CD4-positive, alpha-beta T cell treated with Interleukin-6 for 4 hours (primary cell): ENCODE results near the gene SLC25A39.
"Not testable (repeated sequence)": the region's sequence is repeated elsewhere in the genome, so short reads cannot be mapped to it uniquely, and the experiment has no call there.

Experiments
- DNase-seq: peaks from one replicate; pipeline ENCODE4 v3.0.0-alpha.2; 2020; ENCODE audit warnings: mixed read lengths

The SLC25A39 gene

DNA sequence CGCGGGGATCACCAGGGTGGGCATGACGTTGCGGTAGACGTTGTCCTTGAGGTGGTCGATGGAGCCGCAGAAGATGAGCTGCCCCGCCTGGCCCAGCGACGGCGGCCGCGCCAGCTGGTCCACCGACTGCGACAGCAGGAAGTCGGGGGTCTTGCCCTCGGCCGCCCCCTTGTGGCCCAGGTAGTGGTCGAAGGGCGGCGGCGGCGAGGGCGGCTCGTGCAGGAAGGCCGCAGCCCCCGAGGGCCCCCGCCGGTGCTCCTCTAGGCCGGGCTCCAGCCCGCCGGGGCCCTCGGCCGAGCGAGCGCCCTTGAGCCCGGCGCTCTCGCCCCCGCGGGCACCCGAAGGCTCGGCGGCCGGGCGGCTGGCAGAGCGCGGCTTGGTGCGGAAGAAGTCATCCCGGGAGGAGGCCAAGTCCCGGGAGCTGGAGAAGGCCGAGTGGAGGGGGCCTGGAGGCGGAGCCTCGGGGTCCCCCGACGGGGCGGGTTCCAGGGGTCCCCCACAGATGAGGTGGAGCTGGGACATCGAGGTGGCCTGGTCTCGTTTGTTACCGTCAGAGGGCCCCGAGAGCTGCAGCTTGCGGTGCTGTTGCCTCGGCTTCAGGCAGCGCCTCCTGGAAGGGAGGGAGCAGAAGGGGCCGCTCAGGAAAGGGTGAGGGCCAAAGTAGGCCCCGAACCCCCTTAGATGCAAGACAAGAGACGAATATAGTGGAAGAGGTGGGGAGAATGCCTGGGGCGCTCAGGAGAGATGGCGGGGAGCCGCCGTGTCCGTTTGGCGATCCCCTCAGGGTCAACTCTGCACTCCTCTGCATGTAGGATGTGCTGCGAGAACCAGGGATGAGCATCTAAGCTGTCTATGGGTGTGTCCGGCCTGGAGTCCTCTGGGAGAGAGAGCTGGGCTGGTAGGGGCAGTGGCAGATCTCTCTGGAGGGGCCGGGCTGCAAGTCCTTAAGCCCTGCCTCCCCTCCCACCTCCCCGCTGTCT lies 30.2 kb upstream of the SLC25A39 start:
- DNase-seq: peak; percentile 76

DNA sequence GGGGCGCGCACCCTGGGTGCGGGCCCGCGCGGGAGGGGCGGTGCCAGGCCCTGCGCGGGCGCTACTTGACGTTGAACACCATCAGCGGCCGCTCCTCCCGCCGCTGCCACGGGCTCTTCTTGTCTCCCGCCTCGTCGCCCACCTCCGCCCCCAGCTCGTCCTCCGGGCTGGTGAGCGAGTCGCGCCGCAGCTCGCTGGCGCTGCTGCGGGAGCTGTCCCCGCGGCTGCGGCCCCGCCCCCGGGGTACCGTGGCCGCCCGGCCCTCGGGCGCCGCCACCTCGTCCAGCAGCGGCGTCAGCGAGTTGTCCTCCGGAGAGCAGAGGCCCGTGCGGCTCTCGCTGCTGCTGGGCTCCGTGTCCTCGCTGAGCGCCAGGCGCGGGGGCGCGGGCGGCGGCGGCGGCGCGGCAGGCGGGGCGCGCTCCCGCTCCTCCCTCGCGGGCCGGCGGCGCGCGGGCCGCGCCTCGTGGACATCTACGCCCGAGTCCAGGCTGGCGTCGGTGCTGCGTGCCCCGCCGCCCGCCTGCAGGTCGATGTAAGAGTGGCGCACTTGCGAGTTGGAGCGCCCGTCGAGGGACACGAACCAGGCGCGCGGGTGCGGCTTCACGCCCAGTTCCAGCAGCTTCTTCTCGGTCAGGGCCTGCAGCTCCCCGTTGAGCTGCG lies 29.2 kb upstream of the SLC25A39 start:
- DNase-seq: peak; percentile 37

DNA sequence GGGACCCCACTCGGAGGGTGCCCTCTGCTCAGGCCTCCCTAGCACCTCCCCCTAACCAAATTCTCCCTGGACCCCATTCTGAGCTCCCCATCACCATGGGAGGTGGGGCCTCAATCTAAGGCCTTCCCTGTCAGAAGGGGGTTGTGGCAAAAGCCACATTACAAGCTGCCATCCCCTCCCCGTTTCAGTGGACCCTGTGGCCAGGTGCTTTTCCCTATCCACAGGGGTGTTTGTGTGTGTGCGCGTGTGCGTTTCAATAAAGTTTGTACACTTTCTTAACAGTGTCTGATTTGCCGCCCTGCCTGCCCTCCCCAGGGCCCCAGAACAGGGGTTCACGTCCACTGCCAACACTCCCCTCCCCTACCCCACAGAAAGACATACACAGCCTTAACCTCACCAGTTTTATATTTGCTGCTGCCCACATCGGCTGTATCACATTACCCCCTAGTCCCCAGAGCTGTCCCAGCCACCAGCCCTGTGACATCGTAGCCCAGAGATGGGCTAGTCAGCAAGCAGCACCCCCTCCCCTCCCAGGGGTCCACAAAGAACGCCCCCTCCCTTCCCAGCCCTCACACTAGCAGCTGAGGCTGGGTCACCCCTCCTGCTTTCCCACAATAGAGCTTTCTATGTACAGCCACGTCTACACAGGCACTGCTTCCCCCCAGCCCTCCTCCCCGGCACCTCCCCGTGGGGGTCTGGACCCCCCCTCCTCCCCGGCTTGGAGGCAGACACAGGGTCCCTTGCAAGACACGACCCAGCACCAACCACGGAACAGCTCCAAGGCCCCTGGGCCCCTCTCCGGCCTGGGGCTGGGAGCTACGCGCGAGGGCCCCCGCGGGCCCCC lies 28.4 kb upstream of the SLC25A39 start:
- no peak for DNase-seq

DNA sequence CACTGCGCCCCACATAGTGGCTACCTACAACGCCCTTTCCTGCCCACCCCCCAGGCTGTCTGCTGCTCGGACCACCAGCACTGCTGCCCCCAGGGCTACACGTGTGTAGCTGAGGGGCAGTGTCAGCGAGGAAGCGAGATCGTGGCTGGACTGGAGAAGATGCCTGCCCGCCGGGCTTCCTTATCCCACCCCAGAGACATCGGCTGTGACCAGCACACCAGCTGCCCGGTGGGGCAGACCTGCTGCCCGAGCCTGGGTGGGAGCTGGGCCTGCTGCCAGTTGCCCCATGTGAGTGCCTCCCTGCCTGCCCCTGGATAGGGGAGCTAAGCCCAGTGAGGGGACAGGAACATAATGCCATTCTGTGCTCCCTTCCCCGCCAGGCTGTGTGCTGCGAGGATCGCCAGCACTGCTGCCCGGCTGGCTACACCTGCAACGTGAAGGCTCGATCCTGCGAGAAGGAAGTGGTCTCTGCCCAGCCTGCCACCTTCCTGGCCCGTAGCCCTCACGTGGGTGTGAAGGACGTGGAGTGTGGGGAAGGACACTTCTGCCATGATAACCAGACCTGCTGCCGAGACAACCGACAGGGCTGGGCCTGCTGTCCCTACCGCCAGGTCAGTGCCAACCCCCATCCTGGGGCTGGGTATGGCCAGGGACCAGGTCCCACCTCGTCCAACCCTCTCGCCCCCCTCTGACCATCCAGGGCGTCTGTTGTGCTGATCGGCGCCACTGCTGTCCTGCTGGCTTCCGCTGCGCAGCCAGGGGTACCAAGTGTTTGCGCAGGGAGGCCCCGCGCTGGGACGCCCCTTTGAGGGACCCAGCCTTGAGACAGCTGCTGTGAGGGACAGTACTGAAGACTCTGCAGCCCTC lies 27.6 kb upstream of the SLC25A39 start:
- no peak for DNase-seq

DNA sequence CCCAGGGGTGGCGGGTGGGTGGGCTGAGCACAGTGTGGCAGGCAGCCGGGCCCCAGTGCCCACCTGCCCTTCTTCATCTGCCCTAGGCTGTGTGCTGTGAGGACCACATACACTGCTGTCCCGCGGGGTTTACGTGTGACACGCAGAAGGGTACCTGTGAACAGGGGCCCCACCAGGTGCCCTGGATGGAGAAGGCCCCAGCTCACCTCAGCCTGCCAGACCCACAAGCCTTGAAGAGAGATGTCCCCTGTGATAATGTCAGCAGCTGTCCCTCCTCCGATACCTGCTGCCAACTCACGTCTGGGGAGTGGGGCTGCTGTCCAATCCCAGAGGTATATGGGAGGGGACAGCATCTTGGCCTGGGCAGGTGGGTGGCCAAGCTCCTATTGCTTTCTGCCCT lies 26.8 kb upstream of the SLC25A39 start:
- no peak for DNase-seq

DNA sequence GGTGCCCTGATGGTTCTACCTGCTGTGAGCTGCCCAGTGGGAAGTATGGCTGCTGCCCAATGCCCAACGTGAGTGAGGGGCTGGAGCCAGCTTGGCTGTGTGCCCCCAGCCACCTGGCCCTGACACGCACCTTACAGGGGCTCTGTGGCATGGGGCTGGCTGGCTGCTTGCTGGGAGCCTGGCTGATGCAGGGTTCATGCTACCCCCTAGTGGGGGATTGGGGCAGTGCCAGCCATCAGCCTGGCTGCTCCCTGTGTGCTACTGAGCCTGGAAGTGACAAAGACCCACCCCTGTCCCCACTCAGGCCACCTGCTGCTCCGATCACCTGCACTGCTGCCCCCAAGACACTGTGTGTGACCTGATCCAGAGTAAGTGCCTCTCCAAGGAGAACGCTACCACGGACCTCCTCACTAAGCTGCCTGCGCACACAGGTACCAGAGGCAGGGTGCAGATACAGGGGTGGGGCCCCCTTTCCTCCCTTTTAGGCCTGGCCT lies 26.2 kb upstream of the SLC25A39 start:
- DNase-seq: peak; percentile 81

DNA sequence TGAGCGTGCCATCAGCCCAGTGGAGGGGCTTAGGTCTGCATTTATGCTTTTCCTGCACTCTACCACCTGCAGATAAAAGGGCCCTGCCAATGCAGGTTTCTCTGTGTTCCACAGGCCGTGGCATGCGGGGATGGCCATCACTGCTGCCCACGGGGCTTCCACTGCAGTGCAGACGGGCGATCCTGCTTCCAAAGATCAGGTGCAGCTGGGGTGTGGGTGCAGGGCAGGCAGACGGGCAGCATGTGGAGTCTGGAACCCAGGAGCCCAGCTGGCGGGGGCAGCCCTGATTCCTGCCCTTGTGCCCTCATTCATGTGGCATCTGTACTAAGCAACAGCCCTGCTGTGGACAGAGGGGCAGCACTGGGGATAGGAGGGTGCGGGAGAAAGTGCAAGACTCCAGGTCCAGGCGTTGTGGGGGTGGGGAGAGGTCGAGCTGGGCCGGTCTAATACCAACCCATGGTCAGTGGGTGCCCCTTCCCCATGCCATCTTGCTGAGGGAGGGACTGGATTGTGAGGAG lies 25.0 kb upstream of the SLC25A39 start:
- no peak for DNase-seq

DNA sequence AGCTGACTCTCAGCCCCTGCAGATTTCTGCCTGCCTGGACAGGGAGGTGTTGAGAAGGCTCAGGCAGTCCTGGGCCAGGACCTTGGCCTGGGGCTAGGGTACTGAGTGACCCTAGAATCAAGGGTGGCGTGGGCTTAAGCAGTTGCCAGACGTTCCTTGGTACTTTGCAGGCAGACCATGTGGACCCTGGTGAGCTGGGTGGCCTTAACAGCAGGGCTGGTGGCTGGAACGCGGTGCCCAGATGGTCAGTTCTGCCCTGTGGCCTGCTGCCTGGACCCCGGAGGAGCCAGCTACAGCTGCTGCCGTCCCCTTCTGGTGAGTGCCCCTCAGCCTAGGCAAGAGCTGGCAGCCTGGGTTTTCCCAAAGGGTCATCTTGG lies 24.4 kb upstream of the SLC25A39 start:
- DNase-seq: no peak

DNA sequence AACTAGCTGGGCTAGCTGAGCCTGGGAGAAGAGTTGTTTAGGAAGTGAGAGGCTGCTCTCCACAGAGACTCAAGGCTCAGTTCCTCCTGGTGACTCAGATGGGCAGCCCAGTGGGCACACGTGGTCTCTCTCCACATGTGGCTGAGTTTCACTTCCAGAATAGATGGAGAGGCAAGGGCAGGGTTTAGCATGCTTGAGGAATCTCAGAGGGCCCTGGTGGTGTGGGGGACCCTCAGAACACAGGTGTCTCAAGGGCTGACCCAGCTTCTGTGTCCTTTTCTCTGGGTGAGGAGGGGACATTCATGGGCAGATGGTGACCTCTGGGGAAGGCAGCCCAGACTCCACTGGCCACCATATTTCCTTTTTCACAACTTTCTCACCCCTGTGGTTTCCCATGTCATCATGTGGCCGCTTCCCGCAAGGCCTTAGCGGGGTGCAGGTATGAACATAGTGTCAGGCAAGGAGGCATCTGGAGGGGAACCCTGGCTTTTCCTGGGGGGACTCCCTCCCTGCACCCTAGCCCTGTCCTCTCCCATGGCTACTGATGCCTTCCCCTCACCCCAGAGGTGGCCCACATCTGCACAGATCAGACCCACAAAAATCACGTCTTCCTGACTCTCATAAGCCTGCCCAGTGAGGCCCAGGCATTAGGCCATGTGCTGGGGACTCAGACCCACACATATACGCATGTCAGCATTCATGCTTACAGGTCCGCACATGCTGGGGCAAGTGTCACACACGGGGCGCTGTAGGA lies 23.8 kb upstream of the SLC25A39 start:
- DNase-seq: no peak

DNA sequence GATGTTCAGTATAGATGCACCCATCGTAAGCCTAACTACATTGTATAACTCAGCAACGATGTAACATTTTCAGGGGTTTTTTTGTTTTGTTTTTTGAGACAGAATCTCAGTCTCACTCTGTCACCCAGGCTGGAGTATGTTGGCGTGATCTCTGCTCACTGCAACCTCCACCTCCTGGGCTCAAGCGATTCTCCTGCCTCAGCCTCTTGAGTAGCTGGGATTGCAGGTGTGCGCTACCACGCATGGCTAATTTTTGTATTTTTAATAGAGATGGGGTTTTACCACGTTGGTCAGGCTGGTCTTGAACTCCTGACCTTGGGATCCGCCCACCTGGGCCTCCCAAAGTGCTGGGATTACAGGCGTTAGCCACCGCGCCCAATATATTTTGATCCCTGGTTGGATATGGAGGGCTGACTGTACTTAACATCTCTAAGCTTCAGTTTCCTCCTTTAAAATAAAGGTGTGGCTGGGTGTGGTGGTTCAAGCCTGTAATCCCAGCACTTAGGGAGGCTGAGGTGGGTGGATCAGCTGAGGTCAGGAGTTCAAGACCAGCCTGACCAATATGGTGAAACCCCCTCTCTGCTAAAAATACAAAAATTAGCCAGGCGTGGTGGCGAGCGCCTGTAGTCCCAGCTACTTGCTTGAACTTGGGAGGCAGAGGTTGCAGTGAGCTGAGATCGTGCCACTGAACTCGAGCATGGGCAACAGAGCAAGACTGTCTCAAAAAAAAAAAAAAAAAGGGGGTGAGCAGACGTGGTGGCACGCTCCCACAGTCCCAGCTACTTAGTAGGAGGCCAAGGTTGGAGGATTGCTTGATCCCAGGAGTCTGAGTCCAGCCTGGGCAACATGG lies 22.8 kb upstream of the SLC25A39 start:
- DNase-seq: not testable (repeated sequence)

DNA sequence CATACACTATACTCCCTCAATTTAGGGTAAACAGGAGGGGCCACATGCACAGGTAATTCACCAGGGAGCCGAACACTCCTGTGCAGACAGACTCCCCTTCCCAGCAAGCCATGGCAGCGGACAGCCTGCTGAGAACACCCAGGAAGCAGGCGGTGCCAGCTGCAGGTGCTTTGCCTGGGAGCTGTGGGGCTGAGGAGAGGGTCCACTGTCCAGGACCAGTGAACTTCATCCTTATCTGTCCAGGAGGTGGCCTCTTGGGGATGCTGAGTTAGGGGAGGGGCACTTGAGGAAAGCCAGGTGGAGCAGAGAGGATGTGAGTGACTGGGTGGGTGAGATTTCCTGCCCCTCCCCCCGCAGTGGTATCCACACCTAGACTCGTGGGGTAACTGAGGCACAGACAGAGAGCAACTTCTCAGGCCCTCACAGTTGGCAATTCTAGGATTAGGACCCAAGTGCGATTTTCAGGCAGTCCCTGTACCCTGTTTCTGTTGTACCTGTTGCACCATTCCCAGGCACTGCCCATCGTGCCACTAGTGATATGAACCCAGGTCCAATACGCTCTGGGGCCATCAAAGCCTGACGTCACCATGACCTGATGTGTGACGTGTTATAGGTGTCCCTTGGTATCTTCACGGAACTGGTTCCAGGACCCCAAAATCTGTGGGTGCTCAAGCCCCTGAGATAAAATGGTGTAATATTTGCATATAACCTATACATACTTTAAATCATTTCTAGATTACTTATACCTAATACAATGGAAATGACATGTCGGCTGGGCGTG lies 21.6 kb upstream of the SLC25A39 start:
- no peak for DNase-seq

DNA sequence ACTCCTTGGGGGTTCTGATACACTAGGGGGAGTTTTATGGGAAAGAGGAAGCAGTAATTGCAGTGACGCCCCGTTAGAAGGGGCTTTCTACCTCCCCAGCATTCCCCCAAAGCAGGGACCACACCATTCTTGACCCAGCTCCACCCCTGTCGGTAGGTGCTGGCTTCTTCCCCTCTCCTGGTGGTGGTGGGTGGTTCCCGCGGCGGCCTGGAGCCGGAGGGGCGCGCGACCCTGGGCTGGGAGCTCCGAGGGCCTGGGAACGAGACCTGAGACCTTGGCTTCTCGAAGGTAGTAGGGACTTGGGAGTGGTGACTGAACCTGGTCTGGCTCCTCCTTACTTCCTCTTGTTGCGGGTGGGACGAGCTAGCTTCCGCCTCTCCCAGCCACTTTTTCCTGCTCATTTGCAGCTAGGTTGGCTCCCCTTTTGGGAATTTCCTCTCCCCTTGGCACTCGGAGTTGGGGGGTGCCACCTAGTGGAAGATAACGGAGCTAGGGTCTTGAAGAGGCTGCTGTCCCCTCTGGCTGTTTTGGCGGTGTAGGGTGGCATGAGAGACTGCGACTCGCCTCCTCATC lies 20.9 kb upstream of the SLC25A39 start:
- peak; percentile 57 for DNase-seq

DNA sequence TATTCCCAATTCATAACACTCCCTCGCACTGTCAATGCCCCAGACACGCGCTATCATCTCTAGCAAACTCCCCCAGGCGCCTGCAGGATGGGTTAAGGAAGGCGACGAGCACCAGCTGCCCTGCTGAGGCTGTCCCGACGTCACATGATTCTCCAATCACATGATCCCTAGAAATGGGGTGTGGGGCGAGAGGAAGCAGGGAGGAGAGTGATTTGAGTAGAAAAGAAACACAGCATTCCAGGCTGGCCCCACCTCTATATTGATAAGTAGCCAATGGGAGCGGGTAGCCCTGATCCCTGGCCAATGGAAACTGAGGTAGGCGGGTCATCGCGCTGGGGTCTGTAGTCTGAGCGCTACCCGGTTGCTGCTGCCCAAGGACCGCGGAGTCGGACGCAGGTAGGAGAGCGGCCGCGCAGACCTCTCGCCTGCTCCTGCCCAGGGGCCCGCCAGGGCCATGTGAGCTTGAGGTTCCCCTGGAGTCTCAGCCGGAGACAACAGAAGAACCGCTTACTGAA lies 20.4 kb upstream of the SLC25A39 start, which contains the start of gene GRN:
Gene GRN, plus strand, starts transcription at position 364 of the 515 bp plus-strand sequence. CDS start 3,863 bp downstream, outside the sequence.
- DNase-seq: peak; percentile 87

DNA sequence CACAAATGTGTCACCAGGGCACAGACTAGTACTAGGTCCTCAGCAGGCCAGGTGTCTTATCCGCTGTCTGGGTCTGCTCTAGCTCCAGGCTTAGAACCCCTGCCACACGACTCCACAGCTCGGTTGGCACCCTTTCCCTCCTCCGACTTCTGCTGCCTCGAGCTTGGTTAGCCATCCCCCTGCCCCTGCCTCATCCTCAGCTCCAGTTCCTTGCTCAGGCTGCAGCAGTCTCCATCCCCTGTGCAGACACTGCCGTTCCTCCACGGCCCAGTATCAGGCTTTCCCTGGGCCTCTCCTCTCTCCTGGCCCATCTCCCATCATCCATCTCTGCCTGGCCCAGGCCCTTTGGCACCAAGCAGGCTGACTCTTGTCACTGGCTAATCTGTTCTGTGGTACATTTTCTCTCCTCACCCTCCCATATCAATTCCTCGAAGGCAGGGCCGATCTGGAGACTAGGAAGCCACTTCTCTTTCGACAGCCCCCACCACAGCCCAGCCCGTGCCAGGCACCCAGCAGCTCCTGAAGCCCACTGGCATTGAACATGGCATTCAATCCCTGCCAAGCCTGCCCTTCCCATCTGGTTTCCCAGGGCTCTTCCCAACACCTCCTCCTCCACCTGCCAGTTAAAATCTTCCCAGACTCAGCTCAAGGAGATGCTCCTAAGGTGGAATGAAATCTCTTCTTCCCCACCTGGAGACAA lies 19.0 kb upstream of the SLC25A39 start:
- DNase-seq: no peak

DNA sequence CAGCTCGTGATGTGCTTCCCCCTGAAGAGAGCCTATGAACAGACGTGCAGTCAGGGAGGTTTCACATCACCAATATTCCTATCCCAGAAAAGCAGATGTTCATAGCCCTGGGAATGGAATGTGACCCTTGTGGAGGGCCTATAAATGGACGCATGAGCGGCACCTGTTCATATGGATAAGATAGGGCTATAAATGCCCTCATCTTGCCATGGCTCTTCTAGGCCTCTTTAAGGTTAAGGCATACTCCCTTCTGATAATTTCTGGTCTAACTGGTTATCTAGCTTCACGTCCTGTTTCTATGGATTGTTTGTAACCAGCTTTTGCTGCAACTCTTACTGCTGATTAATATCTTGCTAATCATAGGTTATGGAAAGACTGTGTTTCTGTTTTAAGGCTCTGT lies 15.9 kb upstream of the SLC25A39 start:
- DNase-seq: not testable (repeated sequence)

DNA sequence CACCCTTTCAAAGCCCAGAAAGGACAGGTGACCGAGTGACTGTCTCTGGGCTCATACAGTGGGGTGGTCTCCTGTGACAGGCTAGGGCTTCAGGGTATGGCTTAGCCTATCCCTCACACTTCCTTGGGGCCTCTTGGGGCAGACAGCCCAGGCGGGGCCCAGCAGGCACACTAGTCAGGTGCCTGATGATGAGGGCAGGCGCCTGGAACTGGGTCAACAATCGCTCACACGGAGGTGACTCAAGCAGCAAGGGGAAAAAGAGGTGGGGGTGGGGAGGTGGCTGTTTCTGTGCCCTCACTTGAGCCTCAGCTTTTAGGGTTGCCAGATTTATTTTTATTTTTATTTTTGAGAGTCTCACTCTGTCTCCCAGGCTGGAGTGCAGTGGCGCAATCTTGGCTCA lies 14.1 kb upstream of the SLC25A39 start:
- no peak for DNase-seq

DNA sequence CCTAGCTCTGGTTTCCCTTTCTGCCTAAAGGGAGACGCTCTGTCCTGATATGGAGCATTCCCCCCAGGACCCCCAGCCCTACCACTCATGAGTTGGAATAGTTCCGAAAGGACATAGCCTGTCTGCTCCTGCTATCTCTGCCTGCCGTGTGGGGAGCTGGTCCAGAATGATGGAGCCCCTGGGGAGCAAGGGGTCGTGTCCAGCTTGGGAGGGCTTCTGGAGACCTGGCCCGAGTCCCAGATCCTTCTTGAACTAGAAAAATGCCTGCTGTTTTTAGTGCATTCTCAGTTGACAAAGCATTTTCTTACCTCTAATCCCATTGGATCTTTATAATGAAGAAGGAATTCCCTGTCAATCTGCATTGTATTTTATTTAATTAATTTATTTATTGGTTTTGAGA lies 11.3 kb upstream of the SLC25A39 start:
- DNase-seq: no peak

DNA sequence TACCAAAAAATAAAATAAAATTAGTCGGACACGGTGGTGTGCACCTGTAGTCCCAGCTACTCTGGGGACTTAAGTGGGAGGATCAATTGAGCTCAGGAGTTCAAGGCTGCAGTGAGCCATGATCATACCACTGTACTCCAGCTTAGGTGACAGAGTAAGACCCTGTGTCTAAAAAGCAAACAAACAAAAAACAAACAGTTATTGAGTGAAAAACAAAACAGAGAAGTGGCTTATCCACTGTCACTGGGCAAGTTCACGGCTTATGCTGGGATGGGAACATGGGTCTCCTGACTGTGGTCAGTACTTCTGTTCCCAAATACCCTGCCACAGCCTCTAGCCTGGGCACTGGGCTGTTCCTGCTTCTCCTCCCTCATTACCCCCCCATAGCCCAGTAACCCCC lies 10.9 kb upstream of the SLC25A39 start:
- no peak for DNase-seq
